Measurements from ENCODE around the gene MAGEB18. TPM values are rescaled to one million over a fixed set of nuclear protein-coding genes. Genes with fewer than 3 reads are reported as not detected.

Gene MAGEB18
- not detected in 2 replicates for total RNA-seq

GRCh38 chrX:26138274-26138673, at the start of gene MAGEB18:
Gene MAGEB18, plus strand, starts transcription at chrX:26138343. Its CDS starts 643 bp downstream, at chrX:26138986.

GRCh38 chrX:26160301-26160700, 22.2 kb downstream of the MAGEB18 start, which contains the start of gene MAGEB6B:
Gene MAGEB6B, plus strand, starts transcription at chrX:26160601. Its CDS starts 0 bp downstream, at chrX:26160601.

Other genes starting within 250 kb of the MAGEB18 start
- not detected in 2 replicates for gene MAGEB6B, start 22.3 kb downstream of the MAGEB18 start, total RNA-seq
- not detected in 2 replicates for gene MAGEB6, start 54.1 kb downstream of the MAGEB18 start, total RNA-seq
- not detected in 2 replicates for gene MAGEB5, start 77.8 kb downstream of the MAGEB18 start, total RNA-seq

Data from mesangial cell (primary cell).